ENCODE measurements around the gene CRELD1.

DNA sequence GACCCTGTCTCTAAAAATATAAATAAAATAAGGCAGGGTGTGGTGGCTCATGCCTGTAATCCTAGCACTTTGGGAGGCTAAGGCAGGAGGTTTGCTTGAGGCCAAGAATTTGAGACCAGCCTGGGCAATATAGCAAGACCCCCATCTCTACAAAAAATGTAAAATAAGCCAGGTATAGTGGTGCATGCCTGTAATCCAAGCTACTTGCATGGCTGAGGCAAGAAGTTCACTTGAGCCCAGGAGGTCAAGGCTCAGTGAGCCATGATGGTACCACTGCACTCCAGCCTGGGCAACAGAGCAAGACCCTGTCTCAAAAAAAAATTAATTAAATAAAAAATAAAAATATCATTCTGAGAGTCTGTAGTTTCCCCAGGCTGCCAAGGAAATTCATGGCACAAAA, 47.3 kb upstream of the CRELD1 start:
- TF ChIP-seq, protein P1, sequence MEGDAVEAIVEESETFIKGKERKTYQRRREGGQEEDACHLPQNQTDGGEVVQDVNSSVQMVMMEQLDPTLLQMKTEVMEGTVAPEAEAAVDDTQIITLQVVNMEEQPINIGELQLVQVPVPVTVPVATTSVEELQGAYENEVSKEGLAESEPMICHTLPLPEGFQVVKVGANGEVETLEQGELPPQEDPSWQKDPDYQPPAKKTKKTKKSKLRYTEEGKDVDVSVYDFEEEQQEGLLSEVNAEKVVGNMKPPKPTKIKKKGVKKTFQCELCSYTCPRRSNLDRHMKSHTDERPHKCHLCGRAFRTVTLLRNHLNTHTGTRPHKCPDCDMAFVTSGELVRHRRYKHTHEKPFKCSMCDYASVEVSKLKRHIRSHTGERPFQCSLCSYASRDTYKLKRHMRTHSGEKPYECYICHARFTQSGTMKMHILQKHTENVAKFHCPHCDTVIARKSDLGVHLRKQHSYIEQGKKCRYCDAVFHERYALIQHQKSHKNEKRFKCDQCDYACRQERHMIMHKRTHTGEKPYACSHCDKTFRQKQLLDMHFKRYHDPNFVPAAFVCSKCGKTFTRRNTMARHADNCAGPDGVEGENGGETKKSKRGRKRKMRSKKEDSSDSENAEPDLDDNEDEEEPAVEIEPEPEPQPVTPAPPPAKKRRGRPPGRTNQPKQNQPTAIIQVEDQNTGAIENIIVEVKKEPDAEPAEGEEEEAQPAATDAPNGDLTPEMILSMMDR (conservative IDR thresholded peaks at IDR 0.05; ENCODE audit: low read depth, low read length), result no peak
- TF ChIP-seq RFX5 (IDR thresholded peaks at IDR 0.05; ENCODE audit: low read depth, low read length) (no peak), MAFK (IDR thresholded peaks at IDR 0.05; ENCODE audit: low read depth, low read length) (no peak), CHD1 (IDR thresholded peaks at IDR 0.05; ENCODE audit: low read depth, low read length) (no peak), RAD21 (IDR thresholded peaks at IDR 0.05; ENCODE audit: low read length) (no peak)

All from IMR-90 (cell line).